GM12872 (cell line): ENCODE data around the gene NINL.

Source experiments
- CTCF ChIP-seq: IDR thresholded peaks from 3 replicates; pipeline ENCODE4 v1.5.1; 2011; ENCODE audit warnings: low read depth, mild to moderate bottlenecking, low read length, moderate library complexity; ENCODE audit not compliant: insufficient read depth

The NINL gene

GRCh38 chr20:25453035-25453810, 132.1 kb downstream of the NINL start:
- no peak for TF ChIP-seq CTCF

GRCh38 chr20:25452333-25452732, 133.0 kb downstream of the NINL start:
- no peak for TF ChIP-seq CTCF

GRCh38 chr20:25447671-25448070, 137.7 kb downstream of the NINL start:
- no peak for TF ChIP-seq CTCF

GRCh38 chr20:25444556-25444955, 140.8 kb downstream of the NINL start:
- TF ChIP-seq CTCF: no peak

- TF ChIP-seq CTCF: no peak
Observed at GRCh38 chr20:25439328-25439727, 146.0 kb downstream of the NINL start.

GRCh38 chr20:25437153-25437581, 148.2 kb downstream of the NINL start:
- no peak for TF ChIP-seq CTCF

- no peak for TF ChIP-seq CTCF
Observed at GRCh38 chr20:25424536-25424935, 160.8 kb downstream of the NINL start.
